ENCODE data around the gene CYTH1. TPM values are rescaled to one million over a fixed set of nuclear protein-coding genes. Genes with fewer than 3 reads are reported as not detected.

CYTH1 gene
- polyA plus RNA-seq, 2 donors: 36.0 to 52.8 TPM

DNA sequence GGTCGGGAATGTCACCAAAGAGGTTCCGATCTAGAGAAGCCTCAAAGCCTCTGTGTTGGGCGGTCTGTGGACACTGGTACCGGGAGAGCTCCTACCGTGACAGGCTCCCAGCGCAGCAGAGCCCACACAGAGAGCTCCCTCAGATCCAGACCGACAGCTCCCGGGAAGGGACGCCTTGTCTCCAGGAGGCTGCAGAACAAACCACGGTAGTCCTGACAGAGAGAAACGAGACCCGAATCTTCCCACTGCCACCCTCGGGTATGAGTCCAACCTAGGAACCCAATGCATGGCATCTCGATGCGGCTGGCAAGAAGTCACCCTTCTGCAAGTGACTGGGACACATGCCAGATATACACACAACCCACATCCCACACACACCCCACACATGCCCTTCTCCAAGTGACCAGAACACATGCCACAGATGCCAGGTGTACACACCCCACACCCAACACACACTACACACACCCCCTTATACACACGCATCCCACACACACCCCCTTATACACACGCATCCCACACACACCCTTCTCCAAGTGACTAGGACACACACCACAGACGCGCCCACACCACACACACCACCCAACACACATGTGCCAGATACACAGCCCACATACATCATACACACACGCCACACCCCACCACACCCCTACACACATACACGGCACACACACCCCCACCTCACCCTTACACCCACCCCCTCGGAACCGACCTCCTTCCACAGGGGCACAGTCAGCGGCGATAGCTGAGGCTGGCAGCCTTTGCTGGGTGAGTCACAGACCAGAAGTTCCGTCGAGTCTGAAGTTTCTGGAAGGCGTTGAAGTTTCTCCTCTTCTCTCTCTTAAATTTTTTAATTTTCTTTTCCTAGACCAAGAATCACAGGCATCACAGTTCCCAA lies 15.9 kb upstream of the CYTH1 start:
- Histone ChIP-seq H3K4me3 (ENCODE audit: low read depth in 1 of 2, low read length in 2 of 2) (no peak overlapping the region), H3K27ac (ENCODE audit: low read depth in 2 of 2, low read length in 1 of 2) (no peak overlapping the region), H3K27me3 (ENCODE audit: control insufficient read depth in 1 of 2, insufficient read depth in 2 of 2, low read length in 2 of 2) (no peaks in the 10 kb centered on the region), H3K4me1 (ENCODE audit: control insufficient read depth in 2 of 2, insufficient read depth in 2 of 2, low read length in 1 of 2) (peaks cover 2 to 7% of the 10 kb centered on the region in 2 donors), H3K36me3 (ENCODE audit: control insufficient read depth in 2 of 2, insufficient read depth in 2 of 2, low read length in 1 of 2) (peaks cover 17 to 53% of the 10 kb centered on the region in 2 donors), H3K9me3 (ENCODE audit: control insufficient read depth in 2 of 2, insufficient read depth in 1 of 2, low read depth in 1 of 2, low read length in 1 of 2) (no peaks in the 10 kb centered on the region)
- 84 to 86% methylated on average over 28 of the region's 28 CpGs for WGBS, 2 donors

DNA sequence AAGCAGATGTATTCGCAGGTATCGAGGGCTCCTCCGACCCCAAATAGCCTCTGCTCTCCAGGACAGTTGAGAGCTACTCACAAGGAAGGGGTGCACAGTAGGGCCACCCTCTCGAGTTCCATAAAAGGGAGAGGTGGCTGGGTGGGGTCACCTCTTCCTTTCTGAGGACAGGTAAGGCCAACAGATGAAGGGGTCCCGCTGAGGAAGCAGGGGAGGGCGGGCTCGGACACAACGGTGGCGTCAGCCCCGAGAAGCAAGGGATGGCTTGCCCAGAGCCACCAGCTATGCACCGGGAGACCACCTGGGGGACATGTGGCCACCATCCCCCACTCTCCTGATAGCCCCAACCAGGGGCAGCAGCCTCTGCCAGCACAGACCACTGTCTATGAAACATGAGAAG lies 15.1 kb upstream of the CYTH1 start:
- H3K36me3 ChIP-seq (ENCODE audit: control insufficient read depth in 2 of 2, insufficient read depth in 2 of 2, low read length in 1 of 2): peaks cover 13 to 48% of the 10 kb centered on the region in 2 donors
- peaks cover 2 to 9% of the 10 kb centered on the region in 2 donors for H3K4me1 ChIP-seq (ENCODE audit: control insufficient read depth in 2 of 2, insufficient read depth in 2 of 2, low read length in 1 of 2)
- no peaks in the 10 kb centered on the region for H3K9me3 ChIP-seq (ENCODE audit: control insufficient read depth in 2 of 2, insufficient read depth in 1 of 2, low read depth in 1 of 2, low read length in 1 of 2)
- no peaks in the 10 kb centered on the region for H3K27me3 ChIP-seq (ENCODE audit: control insufficient read depth in 1 of 2, insufficient read depth in 2 of 2, low read length in 2 of 2)
- WGBS, 2 donors: 90 to 97% methylated on average over 11 of the region's 11 CpGs
- H3K27ac ChIP-seq (ENCODE audit: low read depth in 2 of 2, low read length in 1 of 2): no peak overlapping the region
- H3K4me3 ChIP-seq (ENCODE audit: low read depth in 1 of 2, low read length in 2 of 2): no peak overlapping the region

DNA sequence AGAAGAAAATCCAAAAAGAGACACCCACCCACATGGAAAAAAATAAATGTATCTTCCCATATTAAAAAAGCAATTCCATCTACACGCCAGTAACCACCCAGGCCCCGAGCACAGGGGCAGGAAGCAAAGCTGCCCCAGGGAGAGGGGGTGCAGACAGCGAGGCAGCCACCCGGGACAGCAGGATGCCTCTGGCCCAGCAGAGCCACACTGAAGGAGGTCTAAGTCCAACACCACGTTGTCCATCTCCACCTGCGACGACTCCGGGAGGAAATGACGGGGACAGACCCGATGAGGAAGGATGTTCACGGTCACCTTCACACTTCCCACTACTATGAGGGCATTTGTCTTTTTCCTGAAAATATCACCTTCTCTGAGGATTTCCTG lies 14.4 kb upstream of the CYTH1 start:
- peaks cover 10 to 46% of the 10 kb centered on the region in 2 donors for H3K36me3 ChIP-seq (ENCODE audit: control insufficient read depth in 2 of 2, insufficient read depth in 2 of 2, low read length in 1 of 2)
- 81 to 84% methylated on average over 11 of the region's 11 CpGs for WGBS, 2 donors

DNA sequence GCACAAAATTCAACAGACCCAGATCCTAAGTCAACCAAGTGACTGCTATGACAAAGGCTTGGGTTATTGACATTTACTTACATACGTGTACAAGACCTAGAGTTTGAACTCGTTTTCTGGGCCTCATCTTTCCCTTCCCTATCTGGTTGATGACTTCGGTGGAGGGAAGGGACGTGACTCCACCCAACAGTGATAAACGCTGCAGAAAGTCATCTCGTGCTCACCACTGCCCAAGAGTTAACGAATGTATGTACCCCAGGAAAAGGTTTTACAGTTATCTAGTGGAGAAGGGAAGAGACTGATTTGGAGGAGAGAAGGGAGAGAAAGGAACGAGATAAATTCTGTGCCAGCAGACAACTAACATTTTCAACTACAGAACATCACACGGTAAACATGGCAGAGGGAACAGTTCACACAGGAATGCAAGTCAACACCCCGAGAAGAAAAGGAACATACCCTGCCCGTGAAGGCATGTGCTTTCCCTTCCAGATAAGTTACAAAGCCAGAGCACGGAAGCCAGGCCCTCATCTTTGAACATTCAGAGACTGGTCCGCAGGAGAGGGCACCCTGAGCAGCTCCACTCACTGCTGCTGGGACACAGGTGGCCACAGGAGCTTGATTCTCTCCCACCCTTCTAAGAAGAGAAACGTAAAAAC lies 13.9 kb upstream of the CYTH1 start:
- WGBS, 2 donors: 79 to 84% methylated on average over 14 of the region's 14 CpGs
- no peaks in the 10 kb centered on the region for H3K27me3 ChIP-seq (ENCODE audit: control insufficient read depth in 1 of 2, insufficient read depth in 2 of 2, low read length in 2 of 2)
- H3K9me3 ChIP-seq (ENCODE audit: control insufficient read depth in 2 of 2, insufficient read depth in 1 of 2, low read depth in 1 of 2, low read length in 1 of 2): no peaks in the 10 kb centered on the region
- no peak overlapping the region for H3K4me3 ChIP-seq (ENCODE audit: low read depth in 1 of 2, low read length in 2 of 2)
- peaks cover 2 to 8% of the 10 kb centered on the region in 2 donors for H3K4me1 ChIP-seq (ENCODE audit: control insufficient read depth in 2 of 2, insufficient read depth in 2 of 2, low read length in 1 of 2)
- peak overlapping the region in 1 of 2 donors; percentile 4 for H3K27ac ChIP-seq (ENCODE audit: low read depth in 2 of 2, low read length in 1 of 2)
- peaks cover 7 to 46% of the 10 kb centered on the region in 2 donors for H3K36me3 ChIP-seq (ENCODE audit: control insufficient read depth in 2 of 2, insufficient read depth in 2 of 2, low read length in 1 of 2)

More for the DNA sequence above, 14.4 kb upstream of the CYTH1 start:
- H3K9me3 ChIP-seq (ENCODE audit: control insufficient read depth in 2 of 2, insufficient read depth in 1 of 2, low read depth in 1 of 2, low read length in 1 of 2): no peaks in the 10 kb centered on the region
- no peaks in the 10 kb centered on the region for H3K27me3 ChIP-seq (ENCODE audit: control insufficient read depth in 1 of 2, insufficient read depth in 2 of 2, low read length in 2 of 2)
- H3K4me3 ChIP-seq (ENCODE audit: low read depth in 1 of 2, low read length in 2 of 2): no peak overlapping the region
- H3K4me1 ChIP-seq (ENCODE audit: control insufficient read depth in 2 of 2, insufficient read depth in 2 of 2, low read length in 1 of 2): peaks cover 2 to 10% of the 10 kb centered on the region in 2 donors
- peak overlapping the region in 1 of 2 donors; percentile 4 for H3K27ac ChIP-seq (ENCODE audit: low read depth in 2 of 2, low read length in 1 of 2)

DNA sequence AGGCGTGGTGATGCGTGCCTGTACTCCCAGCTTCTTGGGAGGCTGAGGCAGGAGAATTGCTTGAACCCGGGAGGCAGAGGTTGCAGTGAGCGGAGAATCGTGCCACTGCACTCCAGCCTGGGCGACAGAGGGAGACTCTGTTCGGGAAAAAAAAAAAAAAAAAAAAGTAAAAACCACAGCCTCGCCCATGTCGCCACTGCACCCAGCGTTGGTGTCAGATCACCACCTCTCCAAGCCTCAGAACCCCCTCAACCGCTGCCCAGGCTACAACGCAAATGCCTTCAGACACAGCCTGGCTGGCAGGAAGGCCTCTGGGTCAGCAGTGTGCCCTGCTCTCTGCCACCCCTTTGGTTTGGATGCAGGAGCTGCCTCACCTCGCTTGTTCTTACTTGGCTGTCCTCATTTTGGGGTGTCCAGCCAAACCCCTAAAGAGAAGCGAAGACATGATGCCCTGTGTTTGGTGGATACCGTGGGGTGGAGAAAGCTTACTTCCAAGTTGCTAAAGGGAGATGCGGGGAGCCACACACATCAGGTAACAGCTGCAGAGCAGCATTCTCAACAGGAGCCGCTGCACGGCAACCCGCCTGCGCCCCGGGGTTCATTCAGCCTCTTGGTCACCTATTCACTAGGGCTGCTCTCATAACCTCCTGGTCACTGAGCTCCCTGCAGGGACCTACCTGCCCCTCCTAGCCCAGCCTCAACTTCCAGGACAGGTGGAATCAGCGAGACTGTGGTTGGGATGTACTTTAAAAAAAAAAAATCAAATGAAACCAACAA lies 13.0 kb upstream of the CYTH1 start:
- no peaks in the 10 kb centered on the region for H3K27me3 ChIP-seq (ENCODE audit: control insufficient read depth in 1 of 2, insufficient read depth in 2 of 2, low read length in 2 of 2)
- H3K9me3 ChIP-seq (ENCODE audit: control insufficient read depth in 2 of 2, insufficient read depth in 1 of 2, low read depth in 1 of 2, low read length in 1 of 2): no peaks in the 10 kb centered on the region
- 90 to 93% methylated on average over 21 to 22 of the region's 22 CpGs for WGBS, 2 donors
- H3K27ac ChIP-seq (ENCODE audit: low read depth in 2 of 2, low read length in 1 of 2): no peak overlapping the region
- H3K4me3 ChIP-seq (ENCODE audit: low read depth in 1 of 2, low read length in 2 of 2): no peak overlapping the region
- H3K36me3 ChIP-seq (ENCODE audit: control insufficient read depth in 2 of 2, insufficient read depth in 2 of 2, low read length in 1 of 2): peaks cover 7 to 40% of the 10 kb centered on the region in 2 donors
- peaks cover 2 to 3% of the 10 kb centered on the region in 2 donors for H3K4me1 ChIP-seq (ENCODE audit: control insufficient read depth in 2 of 2, insufficient read depth in 2 of 2, low read length in 1 of 2)

DNA sequence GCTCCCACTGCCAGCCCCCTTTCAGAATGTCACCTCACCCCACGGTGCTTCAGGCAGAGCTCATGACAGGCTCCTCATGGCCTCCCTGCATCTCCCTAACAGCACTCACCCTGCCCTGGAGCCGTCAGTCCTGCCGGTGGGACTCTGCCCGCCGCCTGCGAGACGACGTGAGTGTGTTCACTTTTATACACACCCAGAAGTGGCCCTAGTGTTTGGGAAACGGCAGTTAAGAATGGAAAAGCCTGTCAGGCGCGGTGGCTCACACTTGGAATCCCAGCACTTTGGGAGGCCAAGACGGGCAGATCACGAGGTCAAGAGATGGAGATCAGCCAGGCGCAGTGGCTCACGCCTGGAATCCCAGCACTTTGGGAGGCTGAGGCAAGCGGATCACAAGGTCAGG lies 12.3 kb upstream of the CYTH1 start:
- Histone ChIP-seq H3K4me3 (ENCODE audit: low read depth in 1 of 2, low read length in 2 of 2) (no peak overlapping the region), H3K27ac (ENCODE audit: low read depth in 2 of 2, low read length in 1 of 2) (no peak overlapping the region), H3K9me3 (ENCODE audit: control insufficient read depth in 2 of 2, insufficient read depth in 1 of 2, low read depth in 1 of 2, low read length in 1 of 2) (no peaks in the 10 kb centered on the region), H3K27me3 (ENCODE audit: control insufficient read depth in 1 of 2, insufficient read depth in 2 of 2, low read length in 2 of 2) (no peaks in the 10 kb centered on the region), H3K36me3 (ENCODE audit: control insufficient read depth in 2 of 2, insufficient read depth in 2 of 2, low read length in 1 of 2) (peaks cover 7 to 40% of the 10 kb centered on the region in 2 donors), H3K4me1 (ENCODE audit: control insufficient read depth in 2 of 2, insufficient read depth in 2 of 2, low read length in 1 of 2) (peaks cover 2 to 5% of the 10 kb centered on the region in 2 donors)
- WGBS, 2 donors: 90 to 92% methylated on average over 16 of the region's 16 CpGs

DNA sequence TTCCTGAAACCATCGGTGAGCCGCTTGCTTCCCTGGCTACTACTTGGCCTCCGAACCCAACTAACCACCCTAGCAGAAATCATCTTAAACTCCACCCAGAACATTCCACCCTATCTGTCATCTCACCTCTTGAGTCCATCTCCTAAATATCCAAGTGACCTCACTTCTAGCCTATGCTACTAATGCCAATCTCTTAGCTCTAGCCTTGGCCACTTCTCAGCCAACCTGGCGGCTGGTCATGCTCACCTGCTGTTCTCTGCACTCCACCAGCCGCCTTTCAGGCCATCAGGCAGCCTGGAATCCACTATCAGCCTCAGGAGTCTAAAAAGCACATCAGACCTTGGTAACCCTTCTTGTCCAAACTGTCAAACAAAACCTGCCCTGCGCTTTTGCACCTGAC lies 11.9 kb upstream of the CYTH1 start:
- Histone ChIP-seq H3K27me3 (ENCODE audit: control insufficient read depth in 1 of 2, insufficient read depth in 2 of 2, low read length in 2 of 2) (no peaks in the 10 kb centered on the region), H3K4me1 (ENCODE audit: control insufficient read depth in 2 of 2, insufficient read depth in 2 of 2, low read length in 1 of 2) (peaks cover 2 to 5% of the 10 kb centered on the region in 2 donors), H3K27ac (ENCODE audit: low read depth in 2 of 2, low read length in 1 of 2) (no peak overlapping the region), H3K4me3 (ENCODE audit: low read depth in 1 of 2, low read length in 2 of 2) (no peak overlapping the region), H3K9me3 (ENCODE audit: control insufficient read depth in 2 of 2, insufficient read depth in 1 of 2, low read depth in 1 of 2, low read length in 1 of 2) (no peaks in the 10 kb centered on the region), H3K36me3 (ENCODE audit: control insufficient read depth in 2 of 2, insufficient read depth in 2 of 2, low read length in 1 of 2) (peaks cover 7 to 40% of the 10 kb centered on the region in 2 donors)
- 84 to 96% methylated on average over 6 of the region's 6 CpGs for WGBS, 2 donors

DNA sequence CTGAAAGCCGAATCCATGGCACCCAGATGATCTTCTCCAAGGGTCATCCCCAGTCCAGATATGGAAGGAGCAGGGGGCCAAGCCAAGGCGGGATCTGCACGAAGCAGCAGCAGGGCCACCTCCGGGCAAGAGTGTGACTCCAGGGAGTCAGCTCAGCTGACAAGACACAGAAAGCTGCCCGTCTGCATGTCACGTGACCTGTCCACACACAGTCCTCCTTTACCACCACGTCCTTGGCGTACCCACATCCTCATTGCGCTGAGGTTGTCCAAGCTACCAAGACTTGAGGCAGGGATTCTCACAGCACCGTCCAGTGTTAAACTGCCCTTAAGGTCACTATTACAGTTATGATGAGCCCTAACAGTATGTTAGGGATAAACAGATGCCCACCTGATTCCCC lies 11.3 kb upstream of the CYTH1 start:
- 90% methylated on average over 10 of the region's 10 CpGs for WGBS, 2 donors
- Histone ChIP-seq H3K4me1 (ENCODE audit: control insufficient read depth in 2 of 2, insufficient read depth in 2 of 2, low read length in 1 of 2) (peaks cover 2 to 9% of the 10 kb centered on the region in 2 donors), H3K9me3 (ENCODE audit: control insufficient read depth in 2 of 2, insufficient read depth in 1 of 2, low read depth in 1 of 2, low read length in 1 of 2) (no peaks in the 10 kb centered on the region), H3K27ac (ENCODE audit: low read depth in 2 of 2, low read length in 1 of 2) (peak overlapping the region in 1 of 2 donors; percentile 2), H3K4me3 (ENCODE audit: low read depth in 1 of 2, low read length in 2 of 2) (no peak overlapping the region), H3K27me3 (ENCODE audit: control insufficient read depth in 1 of 2, insufficient read depth in 2 of 2, low read length in 2 of 2) (no peaks in the 10 kb centered on the region), H3K36me3 (ENCODE audit: control insufficient read depth in 2 of 2, insufficient read depth in 2 of 2, low read length in 1 of 2) (peaks cover 7 to 35% of the 10 kb centered on the region in 2 donors)
